Measurements from ENCODE around the gene LMCD1. TPM values are rescaled to one million over a fixed set of nuclear protein-coding genes. Genes with fewer than 3 reads are reported as not detected.

LMCD1 gene
- total and polyA plus RNA-seq, 2 experiments from 2014 or later, result 21.8 to 35.3 TPM

DNA sequence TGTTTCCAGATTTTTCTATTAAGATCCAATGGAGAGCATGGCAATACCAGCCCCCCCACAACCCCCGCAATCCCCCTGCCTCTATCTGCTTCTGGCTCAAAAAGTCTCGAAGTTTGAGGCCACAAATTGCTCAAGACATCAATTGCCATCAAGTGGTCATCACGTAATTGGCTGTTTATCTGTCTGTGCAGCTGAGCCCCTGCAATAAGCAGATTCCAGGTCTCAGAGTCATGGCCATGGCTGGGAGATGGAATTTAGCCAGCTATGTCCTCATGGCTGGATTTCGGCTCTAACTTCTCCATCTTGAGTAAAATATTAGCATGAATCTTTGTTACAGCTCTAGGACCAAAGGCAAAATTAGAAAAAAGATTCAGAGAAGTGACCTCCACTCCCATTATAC lies 120.2 kb downstream of the LMCD1 start (continued):
- TF ChIP-seq ZNF462 (CRISPR knock-in tag; IDR thresholded peaks at IDR 0.05) (no peak), NANOG (IDR thresholded peaks at IDR 0.05; ENCODE audit: borderline replicate concordance) (no peak), STAT1 (IDR thresholded peaks at IDR 0.05; ENCODE audit: unreplicated experiment) (no peak), ZNF114 (CRISPR knock-in tag; IDR thresholded peaks at IDR 0.05) (no peak)

DNA sequence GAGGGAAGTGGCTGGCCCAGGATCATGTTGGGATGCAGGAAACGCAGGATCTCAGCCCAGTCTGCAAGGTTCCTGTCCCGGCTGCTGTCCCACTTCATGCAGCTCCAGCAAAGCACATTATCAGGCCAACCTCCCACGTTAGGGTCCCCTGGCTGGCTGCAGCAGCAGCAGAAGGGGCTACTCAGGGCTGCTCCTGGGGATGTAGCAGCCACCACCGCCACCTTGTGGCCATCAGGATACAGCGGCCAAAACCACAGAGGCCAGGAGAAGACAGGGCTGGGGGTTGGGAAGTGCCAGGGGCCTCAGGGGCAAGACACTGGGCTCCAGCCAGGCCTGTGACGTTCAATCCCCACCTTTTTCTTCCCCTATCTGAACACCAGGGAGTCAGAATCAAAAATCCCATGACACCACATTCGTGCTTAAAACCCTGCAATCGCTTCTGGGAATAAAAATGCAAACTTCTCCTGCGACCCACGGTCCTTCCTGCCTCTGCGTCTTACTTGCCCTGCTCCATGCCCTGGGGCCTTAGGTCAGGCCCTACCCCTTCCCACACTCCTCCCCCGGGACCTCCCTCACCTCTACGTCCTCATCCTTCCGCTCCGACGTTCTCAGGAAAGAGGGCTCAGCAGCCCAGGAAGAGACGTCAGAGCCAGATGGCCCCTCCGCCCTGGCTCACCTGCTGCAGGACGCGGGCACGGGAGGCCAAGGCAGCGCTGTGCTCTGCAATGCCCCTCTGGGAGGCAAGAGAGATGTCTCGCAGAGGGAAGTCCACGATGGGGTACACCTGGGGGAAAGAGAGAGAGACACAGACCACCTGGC lies 121.5 kb downstream of the LMCD1 start:
- peaks cover 11% of the 10 kb centered on the region for H3K27me3 Mint-ChIP-seq (ENCODE audit: insufficient read depth, low read depth, poor library complexity)
- Histone ChIP-seq H2AFZ (peak overlapping the region; percentile 84), H3K79me2 (replicated peaks; ENCODE audit: insufficient read depth) (no peaks in the 10 kb centered on the region), H3K27ac (ENCODE audit: low read depth) (no peak overlapping the region), H3K36me3 (ENCODE audit: insufficient read depth) (no peaks in the 10 kb centered on the region), H3K9me2 (ENCODE audit: insufficient read depth) (no peaks in the 10 kb centered on the region), H4K20me1 (replicated peaks; ENCODE audit: insufficient read depth) (no peaks in the 10 kb centered on the region), H3K27me3 (ENCODE audit: insufficient read depth) (no peaks in the 10 kb centered on the region), H3K4me3 (no peak overlapping the region), H3F3A (replicated peaks; ENCODE audit: low read depth) (no peaks in the 10 kb centered on the region), H3K4me2 (peak overlapping the region; percentile 64; the same call in 1 of the 2 replicates), H3K4me1 (ENCODE audit: insufficient read depth) (no peaks in the 10 kb centered on the region)
- DNase-seq (ENCODE audit: low spot score), result peak; percentile 90
- H3K4me3 Mint-ChIP-seq, result no peak overlapping the region
- no peaks in the 10 kb centered on the region; the same call in 2 of the 3 replicates for H3K36me3 Mint-ChIP-seq (ENCODE audit: low read depth)
- H3K9me3 Mint-ChIP-seq, result no peaks in the 10 kb centered on the region; the same call in 2 of the 3 replicates
- H3K4me1 Mint-ChIP-seq, result peaks cover 12% of the 10 kb centered on the region; the same call in 2 of the 3 replicates
- peak; percentile 98 for ATAC-seq
- H3K27ac Mint-ChIP-seq, result no peak overlapping the region
- TF ChIP-seq ETS1 (IDR thresholded peaks at IDR 0.05), result no peak
- TF ChIP-seq ZNF462 (CRISPR knock-in tag; IDR thresholded peaks at IDR 0.05), result no peak
- no peak for TF ChIP-seq EZH2phosphoT487 (IDR thresholded peaks at IDR 0.05; ENCODE audit: unreplicated experiment)

Measured in GM23338 (cell line).